H1 (cell line): ENCODE results near the gene FECH. TPM values are rescaled to one million over a fixed set of nuclear protein-coding genes. Genes with fewer than 3 reads are reported as not detected.

Source experiments
- NANOG ChIP-seq: IDR thresholded peaks from 2 replicates; pipeline ENCODE4 v1.6.1; 2011; ENCODE audit warnings: low read length, low read depth, mild to moderate bottlenecking, inconsistent platforms; ENCODE audit not compliant: insufficient read depth, poor library complexity, severe bottlenecking
- SP4 ChIP-seq: IDR thresholded peaks from 2 replicates; pipeline ENCODE4 v1.6.1; 2012; ENCODE audit warnings: low read length, inconsistent platforms
- ZNF274 ChIP-seq: IDR thresholded peaks from 2 replicates; pipeline ENCODE4 v1.7.0; 2012; ENCODE audit warnings: low read length, borderline replicate concordance; ENCODE audit errors: extremely low read depth
- polyA plus RNA-seq, 7 experiments: library from polyadenylated mRNA; depleted of rRNA in 3 of 7; stranded (reverse) in 5 of 7; unstranded in 2 of 7; fragments of >200 nt in 5 of 7; fragments of 200-250 nt in 2 of 7; gene quantifications; 1 replicate in 5 of 7; 2 replicates in 1 of 7; 4 replicates in 1 of 7; pipeline versions ENCODE4 v1.2.1 to v1.2.3, GENCODE V29; 2011 to 2013; ENCODE audit warnings: missing spikeins in 2 of 7, mixed read lengths in 2 of 7
- total RNA-seq: library from RNA; stranded (reverse); fragmentation: NEBNext Ultra II Directional; extraction: Animal tissue kit (Norgen Biotek cat#: 25700); gene quantifications from 2 replicates; pipeline ENCODE4 v1.2.1, GENCODE V29; 2021

FECH gene
- total and polyA plus RNA-seq, 2 of the 8 experiments (the other 6 are each of a cell fraction or from before 2014, with no cell fraction given): 13.1 to 26.6 TPM

GRCh38 chr18:57519668-57520424 lies 66.7 kb downstream of the FECH start (continued):
- no peak for TF ChIP-seq SP4
- no peak for TF ChIP-seq ZNF274
- no peak for TF ChIP-seq NANOG
